SKM-1 treated with dmso at 0.1 percent for 144 hours (cell line): ENCODE data around the gene WDR38.

Source experiments
- DNase-seq: peaks from one replicate; lab custom pipeline; 2025; ENCODE audit not compliant: unreplicated experiment; lab: John Stamatoyannopoulos, UW

WDR38 gene, protein sequence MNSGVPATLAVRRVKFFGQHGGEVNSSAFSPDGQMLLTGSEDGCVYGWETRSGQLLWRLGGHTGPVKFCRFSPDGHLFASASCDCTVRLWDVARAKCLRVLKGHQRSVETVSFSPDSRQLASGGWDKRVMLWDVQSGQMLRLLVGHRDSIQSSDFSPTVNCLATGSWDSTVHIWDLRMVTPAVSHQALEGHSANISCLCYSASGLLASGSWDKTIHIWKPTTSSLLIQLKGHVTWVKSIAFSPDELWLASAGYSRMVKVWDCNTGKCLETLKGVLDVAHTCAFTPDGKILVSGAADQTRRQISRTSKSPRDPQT

GRCh38 chr9:124852829-124853531, at the start of gene WDR38:
WDR38 (plus strand) TSS chr9:124853460; CDS start chr9:124853532, 72 bp downstream.
- peak; percentile 75 for DNase-seq

DNA sequence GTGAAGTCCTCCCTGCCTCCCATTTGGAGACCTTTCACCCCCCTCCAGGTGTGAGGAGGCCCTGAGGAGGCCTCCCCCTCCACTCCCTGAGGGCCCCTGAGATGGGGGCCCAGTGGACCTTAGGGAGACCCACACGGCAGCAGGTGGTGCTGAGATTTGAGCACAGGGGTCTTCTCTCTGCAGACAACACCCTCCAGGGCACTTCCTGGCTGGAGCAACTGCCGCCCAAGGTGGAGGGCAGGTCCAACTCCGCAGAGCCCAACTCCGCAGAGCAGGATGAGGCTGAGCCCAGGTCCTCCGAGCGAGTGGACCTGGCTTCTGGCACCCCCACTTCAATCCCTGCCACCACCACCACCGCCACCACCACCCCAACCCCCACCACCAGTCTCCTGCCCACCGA, 49.3 kb upstream of the WDR38 start:
- DNase-seq = no peak

- no peak for DNase-seq
Observed at GRCh38 chr9:124805186-124805585, 48.1 kb upstream of the WDR38 start.

GRCh38 chr9:124808246-124808956, 44.9 kb upstream of the WDR38 start:
- no peak for DNase-seq

DNA sequence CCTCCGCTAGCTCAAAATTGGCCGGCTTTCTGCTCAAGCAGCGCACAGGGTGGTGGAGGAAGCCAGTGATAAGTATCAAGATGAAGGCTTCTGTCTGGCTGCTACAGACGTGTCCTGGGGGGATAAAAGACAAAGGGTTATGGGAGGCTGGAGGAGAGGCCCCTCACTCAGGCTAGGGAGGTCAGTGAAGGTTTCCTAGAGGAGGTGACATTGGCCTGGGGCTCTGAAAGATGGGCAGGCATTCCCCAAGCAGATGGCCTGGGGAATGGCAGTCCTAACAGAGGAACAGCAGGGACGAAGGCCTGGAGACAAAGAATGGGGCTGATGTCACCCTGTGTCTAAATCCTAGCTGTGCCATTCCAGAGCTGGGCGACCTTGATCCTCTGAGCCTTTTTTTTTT, 44.0 kb upstream of the WDR38 start:
- no peak for DNase-seq

DNA sequence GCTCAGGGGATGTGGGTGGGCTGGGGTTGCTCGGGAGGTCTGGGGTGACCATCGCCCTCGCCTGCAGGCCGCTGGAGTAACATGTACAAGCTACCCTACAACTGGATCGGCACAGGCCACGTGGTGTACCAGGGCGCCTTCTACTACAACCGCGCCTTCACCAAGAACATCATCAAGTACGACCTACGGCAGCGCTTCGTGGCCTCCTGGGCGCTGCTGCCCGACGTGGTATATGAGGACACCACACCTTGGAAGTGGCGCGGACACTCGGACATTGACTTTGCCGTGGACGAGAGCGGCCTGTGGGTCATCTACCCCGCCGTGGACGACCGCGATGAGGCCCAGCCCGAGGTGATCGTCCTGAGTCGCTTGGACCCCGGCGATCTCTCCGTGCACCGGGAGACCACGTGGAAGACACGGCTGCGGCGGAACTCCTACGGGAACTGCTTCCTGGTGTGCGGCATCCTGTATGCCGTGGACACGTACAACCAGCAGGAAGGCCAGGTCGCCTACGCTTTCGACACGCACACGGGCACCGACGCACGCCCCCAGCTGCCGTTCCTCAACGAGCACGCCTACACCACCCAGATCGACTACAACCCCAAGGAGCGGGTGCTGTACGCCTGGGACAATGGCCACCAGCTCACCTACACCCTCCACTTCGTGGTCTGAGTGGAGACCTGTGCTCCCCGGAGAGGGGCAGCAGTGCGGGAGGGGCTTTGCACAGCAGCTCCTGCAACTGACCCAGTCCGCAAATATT, 43.3 kb upstream of the WDR38 start:
- DNase-seq = no peak

DNA sequence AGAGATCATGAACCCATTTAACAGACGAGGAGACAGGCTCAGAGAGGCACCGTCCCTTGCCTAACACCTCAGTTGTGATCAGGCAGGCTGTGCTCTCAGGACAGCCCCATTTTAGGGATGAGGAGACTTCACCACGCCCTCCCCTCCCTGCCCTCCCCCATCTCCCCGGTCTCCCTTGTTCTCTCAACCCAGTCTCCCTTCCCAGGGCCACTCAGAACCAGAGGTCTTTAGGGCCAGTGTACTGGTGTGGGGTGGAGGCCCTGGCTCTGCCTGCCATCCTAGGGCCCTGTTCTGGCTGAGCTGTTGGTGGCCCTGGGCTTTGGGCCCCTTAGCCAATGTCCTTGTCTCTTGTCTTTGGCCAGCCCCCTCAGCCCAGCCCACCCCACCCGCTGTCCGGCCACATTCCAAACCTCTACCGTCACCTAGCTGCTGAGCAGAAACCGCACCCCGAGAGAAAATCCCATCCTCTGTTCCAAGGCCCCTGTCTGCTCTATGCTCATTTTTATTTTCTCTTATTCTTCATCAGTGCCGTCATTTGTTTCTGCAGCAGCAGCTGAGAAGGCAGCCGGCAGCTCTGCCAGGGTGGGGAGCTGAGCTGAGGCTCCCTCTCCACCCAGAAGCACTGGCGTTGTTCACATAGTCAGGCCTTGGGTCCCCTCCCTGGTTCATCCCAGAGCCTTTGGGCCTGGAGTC, 42.5 kb upstream of the WDR38 start:
- no peak for DNase-seq

GRCh38 chr9:124812441-124812876, 40.8 kb upstream of the WDR38 start:
- DNase-seq = no peak

DNA sequence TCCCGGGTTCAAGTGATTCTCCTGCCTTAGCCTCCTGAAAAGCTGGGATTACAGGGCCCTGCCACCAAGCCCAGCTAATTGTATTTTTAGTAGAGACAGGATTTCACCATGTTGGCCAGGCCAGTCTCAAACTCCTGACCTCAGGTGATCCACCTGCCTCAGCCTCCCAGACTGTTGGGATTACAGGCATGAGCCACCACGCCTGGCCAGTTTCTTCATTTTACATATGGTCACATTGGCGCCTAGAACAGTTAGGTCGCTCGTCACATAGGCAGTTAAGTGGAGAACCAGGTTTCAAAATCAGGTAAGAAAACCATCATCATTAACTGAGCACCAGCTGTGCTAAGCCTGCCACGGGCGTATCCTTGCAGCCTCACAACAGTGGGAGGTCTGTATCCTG, 40.2 kb upstream of the WDR38 start:
- no peak for DNase-seq

GRCh38 chr9:124813501-124814163, 39.6 kb upstream of the WDR38 start:
- DNase-seq = no peak

DNA sequence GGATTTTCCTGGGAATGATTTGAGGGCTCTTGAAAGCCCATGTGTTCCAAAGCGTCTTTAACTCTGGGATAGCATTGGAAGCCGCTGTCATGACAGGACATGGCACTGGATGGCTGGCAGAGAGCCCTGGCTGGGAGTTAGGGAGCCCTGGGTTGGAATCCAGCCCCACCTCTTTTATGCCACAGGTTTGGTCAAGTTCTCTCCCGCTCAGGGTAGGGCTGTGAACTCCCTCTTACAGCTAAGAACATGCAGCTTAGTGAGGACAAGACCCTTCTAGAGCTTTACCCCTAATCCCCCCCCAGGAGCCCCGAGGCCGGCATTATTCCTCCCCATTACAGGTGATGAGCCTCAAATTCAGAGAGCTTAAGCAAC, 39.1 kb upstream of the WDR38 start:
- DNase-seq = no peak

- no peak for DNase-seq
Observed at GRCh38 chr9:124815601-124816000, 37.7 kb upstream of the WDR38 start.

- DNase-seq = peak; percentile 47
Observed at GRCh38 chr9:124818431-124819281, 34.6 kb upstream of the WDR38 start.

DNA sequence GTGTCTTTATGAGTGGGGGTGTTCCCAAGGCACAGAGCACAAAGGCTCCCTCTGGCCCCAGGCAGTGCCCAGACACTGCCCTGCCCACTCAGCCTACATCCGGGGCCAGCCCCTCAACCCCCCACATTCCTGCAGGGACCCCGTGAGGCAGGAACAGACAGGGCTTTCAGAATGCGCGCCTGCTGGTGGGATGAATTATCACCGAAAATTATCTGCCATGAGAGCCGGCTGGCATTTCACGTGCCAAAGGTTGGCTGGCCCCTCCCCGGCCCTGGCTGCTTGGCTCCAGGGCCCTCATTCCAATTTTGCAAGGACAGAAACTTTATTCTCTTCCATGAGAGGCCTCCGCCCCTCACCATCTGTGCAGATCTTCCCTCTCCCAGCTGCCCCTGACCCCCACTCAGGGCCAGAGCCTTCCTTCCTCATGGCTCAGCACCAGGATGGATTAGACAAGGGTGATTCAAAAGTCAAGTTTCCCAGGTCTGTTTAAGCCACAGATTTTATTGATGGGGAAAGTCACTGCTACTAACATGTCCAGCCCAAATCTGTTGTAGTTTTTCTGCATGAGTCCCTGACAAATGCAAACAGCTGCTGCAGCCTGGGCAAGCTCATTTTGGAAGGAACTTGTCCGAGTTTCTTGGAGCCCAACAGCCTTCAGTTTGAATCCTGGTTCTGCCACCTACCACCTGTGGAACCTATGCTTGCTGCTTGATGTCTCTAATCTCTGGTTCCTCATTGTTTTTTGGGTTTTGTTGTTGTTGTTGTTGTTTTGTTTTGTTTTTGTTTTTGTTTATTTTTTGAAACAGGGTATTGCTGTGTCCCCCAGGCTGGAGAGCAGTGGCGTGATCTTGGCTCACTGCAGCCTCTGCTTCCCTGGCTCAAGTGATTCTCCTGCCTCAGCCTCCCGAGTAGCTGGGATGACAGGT, 32.3 kb upstream of the WDR38 start:
- DNase-seq = no peak

DNA sequence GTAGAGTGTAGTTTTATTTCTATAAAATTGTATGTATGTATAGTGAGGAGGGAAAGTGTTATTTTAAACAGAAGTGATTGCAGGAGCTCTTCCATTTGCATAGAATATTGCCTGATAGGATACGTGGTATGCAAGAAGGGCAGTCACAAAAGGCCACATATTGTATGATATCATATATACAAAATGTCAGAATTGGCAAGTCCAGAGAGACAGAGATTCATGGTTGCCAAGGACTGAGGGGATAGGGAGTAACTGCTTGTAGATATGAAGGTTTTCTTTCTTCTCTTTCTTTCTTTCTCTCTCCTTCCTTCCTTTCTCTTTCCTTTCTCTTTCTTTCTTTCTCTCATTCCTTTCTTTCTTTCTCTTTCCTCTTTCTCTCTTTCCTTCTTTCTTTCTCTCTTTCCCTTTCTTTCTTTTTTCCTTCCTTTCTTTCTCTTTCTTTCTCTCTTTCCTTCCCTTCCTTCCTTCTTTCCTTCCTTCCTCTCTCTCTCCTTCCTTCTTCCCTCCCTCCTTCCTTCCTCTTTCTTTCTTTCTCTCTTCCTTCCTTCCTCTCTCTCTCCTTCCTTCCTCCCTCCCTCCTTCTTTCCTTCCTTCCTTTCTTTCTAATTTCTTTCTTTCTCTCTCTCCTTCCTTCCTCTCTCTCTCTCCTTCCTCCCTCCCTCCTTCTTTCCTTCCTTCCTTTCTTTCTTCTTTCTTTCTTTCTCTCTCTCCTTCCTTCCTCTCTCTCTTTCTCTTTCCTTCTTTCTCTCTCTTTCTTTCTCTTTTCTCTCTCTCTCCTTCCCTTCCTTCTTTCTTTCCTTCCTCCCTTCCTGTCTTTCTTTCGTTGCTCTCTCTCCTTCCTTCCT, 24.5 kb upstream of the WDR38 start:
- DNase-seq = no peak

- no peak for DNase-seq
Observed at GRCh38 chr9:124829334-124829669, 24.0 kb upstream of the WDR38 start.

GRCh38 chr9:124830593-124830992, 22.7 kb upstream of the WDR38 start:
- DNase-seq = no peak
